ENCODE data around the gene ZNF593. TPM values are rescaled to one million over a fixed set of nuclear protein-coding genes. Genes with fewer than 3 reads are reported as not detected.

The ZNF593 gene
- 18.0 TPM for total RNA-seq
- long read RNA-seq, transcript ZNF593-202 (3 exons, 675 nt) = major isoform, 17 of 19 reads
- long read RNA-seq, partial matches to known transcripts = 0 of 19 reads
- long read RNA-seq, other reads (novel, unspliced or antisense) = 2 of 19 reads

DNA sequence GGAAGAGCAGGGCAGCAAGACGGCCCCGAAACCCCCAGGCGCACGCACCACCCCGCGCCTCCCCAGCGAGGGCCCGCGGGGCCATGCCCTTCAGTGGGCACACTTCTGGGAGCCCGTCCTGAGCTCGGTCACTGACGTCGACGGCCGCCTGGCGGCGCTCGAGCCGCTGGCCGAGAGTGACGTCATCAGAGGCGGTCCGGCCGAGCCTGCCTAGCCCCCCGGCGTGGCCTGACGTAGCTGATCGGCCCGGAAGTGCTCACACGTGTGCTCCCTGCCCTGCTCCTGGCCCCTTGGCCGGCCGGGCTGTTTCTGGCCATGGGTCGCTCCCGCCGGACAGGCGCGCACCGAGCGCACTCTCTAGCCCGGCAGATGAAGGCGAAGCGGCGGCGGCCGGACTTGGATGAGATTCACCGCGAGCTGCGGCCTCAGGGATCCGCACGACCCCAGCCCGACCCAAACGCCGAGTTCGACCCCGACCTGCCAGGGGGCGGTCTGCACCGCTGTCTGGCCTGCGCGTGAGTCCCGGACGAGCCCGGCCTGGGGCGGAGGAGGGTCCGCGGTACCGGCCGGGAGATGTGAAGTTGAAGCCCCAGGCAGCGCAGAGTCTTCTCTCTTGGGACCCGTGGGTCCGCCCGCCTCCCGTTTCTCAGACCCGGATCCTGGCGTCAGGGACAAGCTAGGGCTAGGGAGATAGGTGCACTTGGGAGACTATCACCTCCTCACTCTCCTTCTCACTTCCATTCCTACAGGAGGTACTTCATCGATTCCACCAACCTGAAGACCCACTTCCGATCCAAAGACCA, at the start of gene ZNF593:
TSS of gene ZNF593 (plus strand) at position 240 of the 803 bp plus-strand sequence. CDS start at position 316, 76 bp downstream.
- H3K27ac ChIP-seq = peak within 1 kb of the TSS; percentile 85
- H3K36me3 ChIP-seq = no peaks in the 10 kb centered on the region
- peak; percentile 97 to 98 for ATAC-seq
- H3K9me3 ChIP-seq = no peaks in the 10 kb centered on the region
- peaks cover 10% of the 10 kb centered on the region for H3K4me1 ChIP-seq
- H3K27me3 ChIP-seq (ENCODE audit: low read depth) = no peaks in the 10 kb centered on the region
- peak; percentile 89 for TF ChIP-seq CTCF (IDR thresholded peaks at IDR 0.05)
- peak within 1 kb of the TSS; percentile 98 for H3K4me3 ChIP-seq
- intact Hi-C loops (cut with DNase I) = no loop called here
- DNase-seq = peak; percentile 96

GRCh38 chr1:26121854-26122773, 47.6 kb upstream of the ZNF593 start:
- peaks cover 58% of the 10 kb centered on the region for H3K4me1 ChIP-seq
- DNase-seq (no peak), ATAC-seq (peak in 1 of 2 donors; percentile 31)
- peak overlapping the region; percentile 8 for H3K27ac ChIP-seq
- H3K36me3 ChIP-seq = peaks cover 28% of the 10 kb centered on the region
- intact Hi-C loops (cut with DNase I) = no loop called here
- no peak for TF ChIP-seq CTCF (IDR thresholded peaks at IDR 0.05)
- no peak overlapping the region for H3K4me3 ChIP-seq
- H3K27me3 ChIP-seq (ENCODE audit: low read depth) = no peaks in the 10 kb centered on the region
- no peaks in the 10 kb centered on the region for H3K9me3 ChIP-seq

- Histone ChIP-seq H3K9me3 (no peaks in the 10 kb centered on the region), H3K27me3 (ENCODE audit: low read depth) (no peaks in the 10 kb centered on the region), H3K4me3 (no peak overlapping the region), H3K4me1 (peaks cover 69% of the 10 kb centered on the region), H3K27ac (no peak overlapping the region), H3K36me3 (peaks cover 18% of the 10 kb centered on the region)
- TF ChIP-seq CTCF (IDR thresholded peaks at IDR 0.05) = no peak
- intact Hi-C loops (cut with DNase I) = no loop called here
- DNase-seq = no peak
- no peak for ATAC-seq
These were observed 46.4 kb upstream of the ZNF593 start for GRCh38 chr1:26122988-26123973.

DNA sequence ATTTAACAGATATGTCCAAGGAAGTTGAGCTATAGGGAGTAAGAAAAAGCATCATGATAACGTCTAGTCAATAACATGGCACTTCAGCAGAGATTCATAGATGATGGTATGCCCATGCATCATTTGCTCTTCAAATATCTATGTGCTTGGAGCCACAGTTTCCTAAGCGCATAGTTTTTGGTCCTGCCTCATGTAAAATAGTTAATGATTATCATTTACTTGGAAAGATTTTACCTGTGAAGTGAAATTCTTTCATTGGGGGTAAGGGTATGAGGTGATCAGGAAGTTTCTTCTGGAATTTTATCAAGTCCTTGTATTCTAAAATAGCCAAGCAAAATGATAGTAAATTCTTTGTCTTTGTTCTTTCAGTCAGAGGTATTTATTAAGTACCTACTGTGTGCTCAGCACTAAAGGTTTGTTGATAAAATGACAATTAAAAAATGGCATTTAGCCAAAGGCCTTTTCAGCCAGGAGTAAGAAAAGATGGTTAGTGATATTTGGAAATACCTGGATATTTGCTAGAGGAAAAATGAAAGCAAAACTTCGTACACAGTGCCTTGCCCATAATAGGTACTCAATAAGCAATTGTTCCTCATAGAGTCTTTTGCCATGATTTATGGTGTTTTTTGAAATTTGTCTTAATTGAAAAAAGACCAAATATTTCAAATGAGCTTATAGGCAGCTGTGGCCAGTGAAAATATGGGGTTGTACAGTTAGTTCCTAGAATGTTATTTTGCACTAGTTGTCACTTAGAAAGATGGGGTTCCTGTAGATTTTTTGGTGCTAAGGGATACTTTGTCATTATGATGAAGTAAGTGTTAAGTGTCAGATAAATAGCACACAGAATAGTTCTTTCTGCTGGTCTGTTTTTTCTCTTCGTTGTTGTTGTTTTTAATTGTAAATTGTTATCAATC, 45.0 kb upstream of the ZNF593 start:
- DNase-seq (no peak), ATAC-seq (no peak)
- intact Hi-C loops (cut with DNase I) = no loop called here
- H3K36me3 ChIP-seq = peaks cover 7% of the 10 kb centered on the region
- H3K9me3 ChIP-seq = no peaks in the 10 kb centered on the region
- H3K27me3 ChIP-seq (ENCODE audit: low read depth) = no peaks in the 10 kb centered on the region
- no peak for TF ChIP-seq CTCF (IDR thresholded peaks at IDR 0.05)
- no peak overlapping the region for H3K27ac ChIP-seq
- H3K4me3 ChIP-seq = no peak overlapping the region
- H3K4me1 ChIP-seq = peaks cover 71% of the 10 kb centered on the region
